Measurements from ENCODE around the gene SRSF12. TPM values are rescaled to one million over a fixed set of nuclear protein-coding genes. Genes with fewer than 3 reads are reported as not detected.

SRSF12 gene
- total and polyA plus RNA-seq, 9 of the 15 experiments (the other 6 are each of a cell fraction or from before 2014, with no cell fraction given) = not detected

DNA sequence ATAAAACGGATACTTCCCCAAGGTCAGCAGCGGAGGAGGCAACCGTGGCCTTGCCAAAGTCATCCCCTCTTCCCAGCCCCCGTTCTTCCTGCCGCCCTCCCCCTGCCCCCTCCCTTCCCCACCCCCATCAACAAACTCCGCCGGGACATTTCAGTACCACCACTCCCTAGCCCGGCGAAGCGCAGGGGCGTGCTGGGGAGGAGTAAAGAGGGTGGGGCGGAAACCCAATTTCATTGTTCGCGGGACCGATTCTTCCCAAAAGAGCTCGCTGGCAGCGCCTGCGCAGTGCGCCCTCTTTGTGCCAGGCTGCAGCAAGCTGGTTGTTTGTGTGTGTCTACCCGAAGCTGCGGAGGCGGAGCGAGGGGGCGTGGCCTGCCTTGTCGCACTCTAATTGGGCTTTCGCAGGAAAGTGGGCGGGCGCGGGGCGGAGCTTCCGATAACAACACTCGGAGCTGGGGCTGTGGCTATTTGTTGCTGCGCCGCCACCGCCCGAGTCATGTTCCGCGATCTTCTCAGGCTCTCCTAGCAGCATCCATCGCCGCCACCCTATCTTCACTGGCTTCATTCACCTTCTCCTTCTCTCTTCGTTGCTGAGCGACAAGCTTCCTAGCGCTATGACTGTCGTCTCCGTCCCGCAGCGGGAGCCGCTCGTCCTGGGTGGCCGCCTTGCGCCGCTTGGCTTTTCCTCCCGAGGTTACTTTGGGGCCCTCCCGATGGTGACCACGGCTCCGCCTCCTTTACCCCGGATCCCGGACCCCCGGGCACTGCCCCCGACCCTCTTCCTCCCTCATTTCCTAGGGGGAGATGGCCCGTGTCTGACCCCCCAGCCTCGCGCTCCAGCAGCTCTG, 37.4 kb downstream of the SRSF12 start, which contains the start of gene PNRC1 (continued):
- TF ChIP-seq TCFL5 (CRISPR knock-in tag; conservative IDR thresholded peaks at IDR 0.05) = no peak
- no peak for TF ChIP-seq ZNF444 (CRISPR knock-in tag; IDR thresholded peaks at IDR 0.05)
- peak; percentile 91; the same call in 1 of the 2 replicates for TF ChIP-seq CTBP1 (IDR thresholded peaks at IDR 0.05; ENCODE audit: borderline replicate concordance)
- no peak for TF ChIP-seq FOSL1 (tag; conservative IDR thresholded peaks at IDR 0.05)
- no peak for TF ChIP-seq SNAPC5 (CRISPR knock-in tag; IDR thresholded peaks at IDR 0.05)
- no peak for TF ChIP-seq ZBTB26 (CRISPR knock-in tag; IDR thresholded peaks at IDR 0.05)
- no peak for TF ChIP-seq STAT5A (IDR thresholded peaks at IDR 0.05; ENCODE audit: borderline replicate concordance, low read length)
- TF ChIP-seq, protein P1, sequence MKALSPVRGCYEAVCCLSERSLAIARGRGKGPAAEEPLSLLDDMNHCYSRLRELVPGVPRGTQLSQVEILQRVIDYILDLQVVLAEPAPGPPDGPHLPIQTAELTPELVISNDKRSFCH (CRISPR knock-in tag; IDR thresholded peaks at IDR 0.05) = no peak
- TF ChIP-seq, protein P1 (tag; IDR thresholded peaks at IDR 0.05) = no peak
- peak; percentile 80 for TF ChIP-seq HMGN3 (IDR thresholded peaks at IDR 0.05; ENCODE audit: borderline replicate concordance, extremely low read depth, insufficient read length, low read depth, low read length)
- TF ChIP-seq XRCC5 (IDR thresholded peaks at IDR 0.05; ENCODE audit: low read depth, low read length) = no peak
- TF ChIP-seq PHF21A (IDR thresholded peaks at IDR 0.05; ENCODE audit: borderline replicate concordance, low read depth) = no peak
- TF ChIP-seq, protein P2, sequence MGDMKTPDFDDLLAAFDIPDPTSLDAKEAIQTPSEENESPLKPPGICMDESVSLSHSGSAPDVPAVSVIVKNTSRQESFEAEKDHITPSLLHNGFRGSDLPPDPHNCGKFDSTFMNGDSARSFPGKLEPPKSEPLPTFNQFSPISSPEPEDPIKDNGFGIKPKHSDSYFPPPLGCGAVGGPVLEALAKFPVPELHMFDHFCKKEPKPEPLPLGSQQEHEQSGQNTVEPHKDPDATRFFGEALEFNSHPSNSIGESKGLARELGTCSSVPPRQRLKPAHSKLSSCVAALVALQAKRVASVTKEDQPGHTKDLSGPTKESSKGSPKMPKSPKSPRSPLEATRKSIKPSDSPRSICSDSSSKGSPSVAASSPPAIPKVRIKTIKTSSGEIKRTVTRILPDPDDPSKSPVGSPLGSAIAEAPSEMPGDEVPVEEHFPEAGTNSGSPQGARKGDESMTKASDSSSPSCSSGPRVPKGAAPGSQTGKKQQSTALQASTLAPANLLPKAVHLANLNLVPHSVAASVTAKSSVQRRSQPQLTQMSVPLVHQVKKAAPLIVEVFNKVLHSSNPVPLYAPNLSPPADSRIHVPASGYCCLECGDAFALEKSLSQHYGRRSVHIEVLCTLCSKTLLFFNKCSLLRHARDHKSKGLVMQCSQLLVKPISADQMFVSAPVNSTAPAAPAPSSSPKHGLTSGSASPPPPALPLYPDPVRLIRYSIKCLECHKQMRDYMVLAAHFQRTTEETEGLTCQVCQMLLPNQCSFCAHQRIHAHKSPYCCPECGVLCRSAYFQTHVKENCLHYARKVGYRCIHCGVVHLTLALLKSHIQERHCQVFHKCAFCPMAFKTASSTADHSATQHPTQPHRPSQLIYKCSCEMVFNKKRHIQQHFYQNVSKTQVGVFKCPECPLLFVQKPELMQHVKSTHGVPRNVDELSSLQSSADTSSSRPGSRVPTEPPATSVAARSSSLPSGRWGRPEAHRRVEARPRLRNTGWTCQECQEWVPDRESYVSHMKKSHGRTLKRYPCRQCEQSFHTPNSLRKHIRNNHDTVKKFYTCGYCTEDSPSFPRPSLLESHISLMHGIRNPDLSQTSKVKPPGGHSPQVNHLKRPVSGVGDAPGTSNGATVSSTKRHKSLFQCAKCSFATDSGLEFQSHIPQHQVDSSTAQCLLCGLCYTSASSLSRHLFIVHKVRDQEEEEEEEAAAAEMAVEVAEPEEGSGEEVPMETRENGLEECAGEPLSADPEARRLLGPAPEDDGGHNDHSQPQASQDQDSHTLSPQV (IDR thresholded peaks at IDR 0.05) = no peak
- TF ChIP-seq, protein P3, sequence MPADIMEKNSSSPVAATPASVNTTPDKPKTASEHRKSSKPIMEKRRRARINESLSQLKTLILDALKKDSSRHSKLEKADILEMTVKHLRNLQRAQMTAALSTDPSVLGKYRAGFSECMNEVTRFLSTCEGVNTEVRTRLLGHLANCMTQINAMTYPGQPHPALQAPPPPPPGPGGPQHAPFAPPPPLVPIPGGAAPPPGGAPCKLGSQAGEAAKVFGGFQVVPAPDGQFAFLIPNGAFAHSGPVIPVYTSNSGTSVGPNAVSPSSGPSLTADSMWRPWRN (IDR thresholded peaks at IDR 0.05; ENCODE audit: low read depth) = no peak
- no peak for TF ChIP-seq ETV5 (CRISPR knock-in tag; IDR thresholded peaks at IDR 0.05; ENCODE audit: low read depth)
- TF ChIP-seq ARID4B (CRISPR knock-in tag; IDR thresholded peaks at IDR 0.05) = no peak

Data from K562 (cell line).